HG03378 (cell line): ENCODE data around the gene MMAA.
"Not testable (repeated sequence)": the region's sequence is repeated elsewhere in the genome, so short reads cannot be mapped to it uniquely, and the experiment has no call there.

Experiments
- ATAC-seq: cut with Tn5 transposase; IDR thresholded peaks from one replicate; pipeline ENCODE4 v1.9.1; 2021; ENCODE audit warnings: mild to moderate bottlenecking, moderate library complexity; ENCODE audit not compliant: unreplicated experiment

Gene MMAA

GRCh38 chr4:145626623-145626982 lies 7.4 kb downstream of the MMAA start:
- ATAC-seq: no peak

- no peak for ATAC-seq
Measured at GRCh38 chr4:145635117-145635516, 15.9 kb downstream of the MMAA start.

GRCh38 chr4:145635630-145636029 lies 16.4 kb downstream of the MMAA start:
- no peak for ATAC-seq

DNA sequence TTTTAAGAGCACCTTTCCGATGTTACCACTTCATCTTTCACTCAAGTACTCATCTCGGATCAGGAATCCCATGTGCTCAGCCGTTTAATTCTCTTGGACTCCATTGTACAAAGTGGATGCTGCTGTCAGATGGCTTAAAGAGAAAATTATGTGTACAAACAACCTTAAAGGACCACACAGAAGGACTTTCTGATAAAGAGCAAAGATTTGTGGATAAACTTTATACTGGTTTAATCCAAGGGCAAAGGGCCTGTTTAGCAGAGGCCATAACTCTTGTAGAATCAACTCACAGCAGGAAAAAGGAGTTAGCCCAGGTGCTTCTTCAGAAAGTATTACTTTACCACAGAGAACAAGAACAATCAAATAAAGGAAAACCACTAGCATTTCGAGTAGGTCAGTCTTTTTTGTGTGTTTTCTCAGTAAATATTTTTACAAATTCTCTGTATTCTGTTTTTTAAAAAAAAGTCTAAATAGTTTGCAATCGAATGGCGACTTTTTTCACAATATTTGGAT lies 20.1 kb downstream of the MMAA start:
- no peak for ATAC-seq

- not testable (repeated sequence) for ATAC-seq
Measured at GRCh38 chr4:145640236-145640635, 21.1 kb downstream of the MMAA start.

DNA sequence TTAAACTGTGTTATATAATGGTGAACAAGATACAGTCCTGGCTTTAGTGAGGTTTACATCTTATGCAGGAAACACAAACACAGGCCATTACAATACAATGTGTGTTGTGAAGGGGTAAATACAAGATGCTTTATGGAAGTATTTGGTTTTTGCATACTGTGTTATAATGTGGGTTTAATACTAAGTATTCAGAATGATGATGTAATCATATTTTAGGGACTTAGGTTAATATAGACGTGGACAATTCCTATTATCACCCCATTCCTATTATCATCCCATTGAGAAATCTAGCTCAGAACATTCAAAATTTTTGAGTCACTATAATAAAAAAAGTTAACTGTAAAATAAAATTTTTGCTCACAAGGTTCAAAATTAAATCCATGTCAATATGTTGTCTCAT lies 24.1 kb downstream of the MMAA start:
- no peak for ATAC-seq

DNA sequence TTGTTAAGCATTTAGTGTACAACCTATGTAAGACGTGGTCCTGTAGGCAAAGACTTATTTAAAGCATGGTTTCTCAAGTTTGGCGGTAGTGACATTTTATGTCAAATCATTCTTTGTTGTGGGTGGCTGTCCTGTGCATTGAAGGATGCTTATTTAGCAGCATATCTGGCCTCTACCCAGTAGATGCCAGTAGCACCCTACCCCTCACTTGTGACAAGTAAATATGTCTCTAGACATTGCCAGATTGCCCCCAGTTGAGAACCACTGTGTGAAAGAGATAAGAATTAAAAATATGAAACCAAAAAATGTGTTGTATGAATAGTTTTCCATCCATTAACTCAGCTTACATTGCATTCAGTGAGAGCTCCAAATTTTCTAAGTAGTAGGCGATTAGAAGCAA lies 25.5 kb downstream of the MMAA start:
- ATAC-seq: no peak

DNA sequence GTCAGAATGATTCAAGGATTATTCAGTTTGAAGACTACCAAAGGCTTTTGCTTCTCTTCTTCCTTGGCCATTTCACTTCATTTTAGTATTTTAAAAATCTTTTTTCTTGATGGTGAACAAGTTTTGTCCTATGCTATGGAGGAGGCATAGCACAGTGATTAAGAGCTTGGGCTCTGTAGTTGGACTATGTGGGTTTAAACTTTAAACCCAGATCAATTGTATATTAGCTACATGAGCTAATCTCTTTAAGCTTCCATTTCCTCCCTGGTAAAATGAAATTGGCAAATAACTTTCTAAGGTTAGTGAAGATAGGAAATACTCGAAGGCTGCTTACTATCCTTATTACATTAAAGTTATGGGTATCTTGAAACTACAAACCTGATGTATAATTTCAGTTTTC lies 37.0 kb downstream of the MMAA start:
- ATAC-seq: no peak

DNA sequence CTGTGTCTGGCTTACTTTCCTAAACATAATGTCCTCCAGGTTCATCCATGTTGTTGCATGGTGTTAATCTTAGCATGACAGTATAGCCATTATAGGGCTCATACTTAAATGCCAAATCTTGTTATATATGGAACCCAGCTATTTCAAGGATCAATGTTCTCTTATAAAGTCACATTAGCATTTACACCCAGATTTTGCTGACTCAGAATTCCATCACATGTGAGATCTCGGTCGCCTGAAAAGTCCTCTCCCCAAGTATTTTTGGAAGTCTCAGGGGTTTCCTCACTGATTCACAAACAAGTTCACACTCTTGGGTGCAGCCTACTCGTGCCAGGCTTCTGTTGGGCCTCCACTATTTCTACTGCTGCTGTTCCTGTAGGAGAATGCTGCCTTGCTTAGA lies 40.9 kb downstream of the MMAA start:
- no peak for ATAC-seq

GRCh38 chr4:145663194-145663593 lies 44.0 kb downstream of the MMAA start:
- no peak for ATAC-seq

DNA sequence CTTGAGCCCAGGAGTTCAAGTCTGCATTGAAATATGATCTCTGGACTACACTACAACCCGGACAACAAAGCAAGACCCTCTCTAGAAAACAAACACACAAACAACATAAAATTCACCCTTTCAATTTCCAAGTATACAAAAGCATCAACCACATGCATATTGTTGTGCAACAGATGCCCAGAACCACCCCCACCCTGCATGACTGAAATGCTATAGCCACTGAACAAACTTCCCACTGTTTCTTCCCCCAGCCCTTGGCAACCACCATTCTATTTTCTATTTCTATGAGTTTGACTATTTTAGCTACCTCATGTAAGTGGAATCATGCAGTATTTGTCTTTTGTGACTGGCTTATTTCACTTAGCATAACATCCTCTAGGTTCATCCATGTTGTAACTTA lies 46.6 kb downstream of the MMAA start:
- no peak for ATAC-seq

GRCh38 chr4:145670422-145670821 lies 51.2 kb downstream of the MMAA start:
- ATAC-seq: no peak

- ATAC-seq: no peak
Measured at GRCh38 chr4:145679520-145679919, 60.3 kb downstream of the MMAA start.

DNA sequence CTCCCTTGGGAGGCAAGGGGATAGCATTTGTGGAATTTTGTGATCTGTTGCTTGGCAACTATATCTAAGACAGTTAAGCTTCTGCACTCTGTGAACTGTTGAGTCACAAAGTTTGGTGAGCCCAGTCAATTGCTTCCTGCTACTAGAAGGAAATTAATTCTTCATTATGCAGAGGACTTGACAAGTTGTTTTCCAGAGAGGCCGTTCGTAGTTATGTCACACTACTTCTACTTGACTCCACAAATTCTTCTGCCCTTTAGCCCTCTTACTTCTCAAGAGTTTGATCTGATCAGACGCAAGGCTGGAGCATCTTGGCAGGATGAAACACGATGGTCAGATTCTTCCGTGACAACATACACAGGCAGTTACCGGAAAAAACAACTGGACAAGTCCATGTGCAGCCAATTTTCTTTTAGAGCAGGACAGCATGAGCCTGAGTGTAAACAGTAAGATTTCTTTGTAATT lies 60.8 kb downstream of the MMAA start, which contains the start of gene C4orf51:
C4orf51 (plus strand) TSS at position 156 of the 465 bp plus-strand sequence; CDS start at position 214, 58 bp downstream.
- no peak for ATAC-seq

DNA sequence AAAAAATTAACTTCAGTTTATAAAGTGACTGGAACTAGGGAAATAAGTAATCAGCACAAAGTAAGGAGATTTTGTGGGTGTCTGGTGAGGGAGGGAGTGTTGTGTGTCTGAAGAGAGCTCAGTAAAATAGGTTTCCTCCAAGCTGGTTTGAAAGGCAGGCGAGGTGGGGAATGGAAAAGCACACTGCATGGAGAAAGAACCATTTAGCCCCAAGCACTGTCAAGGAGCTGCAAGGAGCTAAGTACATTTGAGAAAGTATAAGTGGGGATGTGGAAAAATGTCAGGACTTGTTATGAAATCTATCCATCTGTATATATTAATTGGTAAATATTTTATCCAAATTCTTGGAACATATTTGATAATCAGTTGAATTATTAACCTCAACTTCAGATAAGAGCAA lies 61.7 kb downstream of the MMAA start:
- no peak for ATAC-seq

GRCh38 chr4:145681518-145681917 lies 62.3 kb downstream of the MMAA start:
- ATAC-seq: no peak

GRCh38 chr4:145681956-145682355 lies 62.8 kb downstream of the MMAA start:
- no peak for ATAC-seq

DNA sequence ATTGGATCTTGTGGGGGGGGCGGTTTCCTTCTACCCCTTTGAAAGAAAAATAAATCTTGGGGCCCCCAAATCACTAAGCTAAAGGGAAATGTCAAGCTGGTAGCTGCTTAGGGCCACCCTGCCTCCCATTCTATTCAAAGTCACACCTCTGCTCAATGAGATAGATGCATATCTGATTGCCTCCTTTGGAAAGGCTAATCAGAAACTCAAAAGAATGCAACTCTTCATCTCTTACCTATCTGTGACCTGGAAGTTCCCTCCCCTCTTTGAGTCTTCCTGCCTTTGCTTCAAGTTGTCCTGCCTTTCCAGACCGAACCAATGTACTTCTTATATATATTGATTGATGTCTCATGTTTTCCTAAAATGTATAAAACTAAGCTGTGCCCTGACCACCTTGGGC lies 67.8 kb downstream of the MMAA start:
- no peak for ATAC-seq

GRCh38 chr4:145690610-145691009 lies 71.4 kb downstream of the MMAA start:
- ATAC-seq: no peak

DNA sequence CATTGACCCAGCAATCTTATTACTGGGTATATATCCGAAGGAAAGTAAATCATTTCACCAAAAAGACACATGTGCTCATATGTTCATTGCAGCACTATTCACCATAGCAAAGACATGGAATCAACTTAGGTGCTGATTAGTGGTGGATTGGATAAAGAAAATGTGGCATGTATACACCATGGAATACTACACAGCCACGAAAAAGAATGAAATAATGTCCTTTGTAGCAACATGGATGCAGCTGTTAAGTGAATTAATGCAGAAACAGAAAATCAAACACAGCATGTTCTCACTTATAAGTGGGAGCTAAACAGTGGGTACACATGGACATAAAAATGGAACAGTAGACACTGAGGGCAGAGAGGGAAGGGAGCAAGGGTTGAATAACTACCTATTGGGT lies 72.2 kb downstream of the MMAA start:
- not testable (repeated sequence) for ATAC-seq

DNA sequence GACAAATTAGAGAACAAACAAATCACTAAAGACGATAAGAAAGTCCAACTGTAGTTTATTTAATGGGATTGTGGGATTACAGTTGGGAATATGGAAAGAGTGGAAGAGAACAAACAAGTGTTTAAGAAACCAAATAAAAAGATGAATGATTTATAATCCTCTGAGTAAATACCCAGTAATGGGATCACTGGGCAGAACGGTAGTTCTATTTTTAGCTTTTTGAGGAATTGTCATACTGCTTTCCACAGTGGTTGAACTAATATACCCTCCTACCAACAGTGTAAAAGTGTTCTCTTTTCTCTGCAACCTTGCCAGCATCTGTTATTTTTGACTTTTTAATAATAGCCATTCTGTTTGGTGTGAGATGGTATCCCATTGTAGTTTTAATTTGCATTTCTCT lies 75.7 kb downstream of the MMAA start:
- no peak for ATAC-seq

DNA sequence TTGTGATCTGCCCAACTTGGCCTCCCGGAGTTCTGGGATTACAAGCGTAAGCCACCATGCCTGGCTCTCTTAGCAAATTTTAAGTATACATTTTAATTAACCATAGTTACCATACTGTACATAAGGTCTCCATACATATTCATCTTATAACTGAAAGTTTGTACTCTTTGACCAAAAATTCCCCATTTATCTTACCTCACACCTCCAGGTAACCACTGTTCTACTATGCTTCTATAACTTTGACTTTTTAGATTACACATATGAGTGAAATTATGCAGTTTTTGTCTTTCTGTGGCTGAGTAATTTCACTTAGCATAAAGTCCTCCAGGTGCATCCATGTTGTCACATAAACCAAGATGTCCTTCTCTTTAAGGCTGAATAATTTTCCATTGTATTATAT lies 78.1 kb downstream of the MMAA start:
- ATAC-seq: no peak

DNA sequence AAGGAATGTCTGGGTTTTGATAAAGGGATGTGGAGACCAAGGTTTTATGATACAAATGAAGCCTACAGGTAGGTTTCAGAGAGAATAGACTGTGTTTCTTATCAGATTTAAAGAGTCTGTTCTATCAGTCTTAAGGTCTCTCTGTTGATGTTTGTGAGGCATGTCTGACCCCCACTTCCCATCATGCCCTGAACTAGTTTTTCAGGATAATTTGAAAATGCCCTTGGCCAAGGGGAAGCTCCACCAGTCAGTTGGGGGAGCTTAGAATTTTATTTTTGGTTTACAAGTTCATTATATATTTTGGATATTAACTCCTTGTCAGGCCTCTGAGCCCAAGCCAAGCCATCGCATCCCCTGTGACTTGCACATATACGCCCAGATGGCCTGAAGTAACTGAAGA lies 79.3 kb downstream of the MMAA start:
- no peak for ATAC-seq
